T47D (cell line): ENCODE data around the gene TSHZ2.
"Not testable (repeated sequence)": the region's sequence is repeated elsewhere in the genome, so short reads cannot be mapped to it uniquely, and the experiment has no call there.

Experiments
- DNase-seq, 2 experiments: peaks; one replicate each; pipeline versions ENCODE4 v3.0.0 to v3.0.0-alpha.2; 2011 to 2012; ENCODE audit warnings: low read depth in 1 of 2, low spot score in 1 of 2
- JUND ChIP-seq: IDR thresholded peaks from 2 replicates; pipeline ENCODE4 v1.6.1; 2012; ENCODE audit warnings: low read depth
- in situ Hi-C: cut with HindIII; loops from 2 replicates; pipeline ENCODE4 v1.10.0; 2016; ENCODE audit warnings: low sequenced_read_pairs, low pct_unique_long_range_greater_than_20kb

TSHZ2 gene

GRCh38 chr20:53428588-53428987 is 456.4 kb downstream of the TSHZ2 start:
- no peak for TF ChIP-seq JUND
- in situ Hi-C loops, result no loop called here
- no peak for DNase-seq

DNA sequence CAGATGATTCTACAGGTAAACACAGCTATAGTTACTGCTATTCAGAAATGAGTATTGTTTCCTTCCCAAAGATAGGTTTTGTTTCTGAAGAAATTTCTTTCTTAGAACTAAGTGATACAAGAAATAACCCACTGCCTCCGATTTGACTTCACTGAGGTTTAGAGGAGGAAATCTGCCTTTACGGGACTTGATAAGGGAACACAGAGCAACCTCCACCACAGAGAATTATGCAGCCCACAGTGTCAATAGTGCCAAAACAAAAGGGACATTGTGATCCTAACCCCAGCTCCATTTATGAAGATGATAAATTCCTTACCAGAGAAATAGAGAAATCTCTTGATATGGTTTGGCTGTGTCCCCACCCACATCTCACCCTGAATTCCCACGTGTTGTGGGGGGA is 456.8 kb downstream of the TSHZ2 start:
- DNase-seq, result no peak
- TF ChIP-seq JUND, result no peak
- in situ Hi-C loops, result no loop called here

GRCh38 chr20:53434662-53435061 is 462.5 kb downstream of the TSHZ2 start:
- in situ Hi-C loops, result no loop called here
- TF ChIP-seq JUND, result no peak

DNA sequence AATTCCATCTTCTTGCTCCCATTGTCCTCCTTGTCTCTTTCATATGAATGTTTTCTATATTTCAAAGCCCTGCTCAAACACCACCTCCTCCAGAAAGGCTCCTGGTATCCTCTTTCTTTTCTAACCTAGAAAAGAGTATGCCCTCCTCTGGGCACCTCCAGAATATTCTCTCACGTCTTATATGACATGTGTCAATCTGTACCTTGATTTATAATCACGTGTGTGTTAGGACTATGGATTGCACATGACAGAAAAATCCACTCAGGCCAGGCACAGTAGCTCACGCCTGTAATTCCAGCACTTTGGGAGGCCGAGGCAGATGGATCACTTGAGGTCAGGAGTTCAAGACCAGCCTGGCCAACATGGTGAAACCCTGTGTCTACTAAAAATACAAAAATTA is 464.8 kb downstream of the TSHZ2 start:
- DNase-seq, in situ Hi-C loops: not testable (repeated sequence)

More at GRCh38 chr20:53434662-53435061, 462.5 kb downstream of the TSHZ2 start:
- no peak for DNase-seq

GRCh38 chr20:53438368-53438767 is 466.2 kb downstream of the TSHZ2 start:
- no peak for TF ChIP-seq JUND
- DNase-seq, result no peak
- in situ Hi-C loops, result no loop called here

GRCh38 chr20:53439046-53439445 is 466.9 kb downstream of the TSHZ2 start:
- TF ChIP-seq JUND, result no peak
- DNase-seq, result no peak
- in situ Hi-C loops, result no loop called here

- DNase-seq, result no peak
- in situ Hi-C loops, result no loop called here
- TF ChIP-seq JUND, result no peak
Measured at GRCh38 chr20:53439616-53440015, 467.5 kb downstream of the TSHZ2 start.

DNA sequence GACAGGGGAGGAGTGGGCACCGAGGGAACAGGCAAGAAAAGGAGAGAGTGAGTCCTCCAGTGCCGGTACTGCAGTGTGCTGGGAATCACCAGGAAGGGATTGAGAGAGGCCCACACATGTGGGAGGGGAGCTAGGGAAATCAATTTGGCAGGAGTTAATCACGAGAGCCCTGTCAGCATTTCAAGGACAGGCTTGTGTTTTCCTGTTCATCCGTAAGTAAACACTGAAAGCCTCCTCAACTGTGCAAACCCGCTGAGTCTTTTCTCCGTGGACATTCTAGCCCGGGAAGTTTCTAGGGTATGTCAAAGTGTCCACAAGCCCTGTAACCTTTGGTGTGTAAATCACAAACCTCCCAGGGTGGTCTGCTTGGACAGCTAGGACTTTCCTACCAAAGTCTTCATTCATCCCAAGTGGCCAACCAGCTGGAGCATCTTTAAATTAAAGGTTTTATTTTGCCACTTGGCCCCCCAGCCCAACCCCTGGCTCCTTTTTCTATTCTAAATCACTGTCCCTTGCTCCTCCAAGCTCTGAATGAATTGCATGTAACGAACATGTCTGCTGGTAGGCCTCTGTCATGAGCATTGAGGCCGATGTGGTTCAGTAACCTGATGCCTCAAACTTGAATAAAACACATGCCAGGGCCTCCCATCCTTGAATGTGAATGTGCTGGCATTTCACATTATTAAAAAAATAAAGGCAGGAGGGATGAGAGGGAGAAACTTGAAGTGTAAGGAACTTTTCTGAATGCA is 472.4 kb downstream of the TSHZ2 start:
- TF ChIP-seq JUND, result no peak
- in situ Hi-C loops, result no loop called here
- DNase-seq, result no peak

- in situ Hi-C loops, result no loop called here
- DNase-seq, result no peak
- no peak for TF ChIP-seq JUND
Measured at GRCh38 chr20:53445321-53445731, 473.2 kb downstream of the TSHZ2 start.

- in situ Hi-C loops, result no loop called here
- no peak for TF ChIP-seq JUND
- no peak for DNase-seq
Measured at GRCh38 chr20:53445932-53446331, 473.8 kb downstream of the TSHZ2 start.

GRCh38 chr20:53447316-53447715 is 475.2 kb downstream of the TSHZ2 start:
- no peak for DNase-seq
- TF ChIP-seq JUND, result no peak
- in situ Hi-C loops, result no loop called here

DNA sequence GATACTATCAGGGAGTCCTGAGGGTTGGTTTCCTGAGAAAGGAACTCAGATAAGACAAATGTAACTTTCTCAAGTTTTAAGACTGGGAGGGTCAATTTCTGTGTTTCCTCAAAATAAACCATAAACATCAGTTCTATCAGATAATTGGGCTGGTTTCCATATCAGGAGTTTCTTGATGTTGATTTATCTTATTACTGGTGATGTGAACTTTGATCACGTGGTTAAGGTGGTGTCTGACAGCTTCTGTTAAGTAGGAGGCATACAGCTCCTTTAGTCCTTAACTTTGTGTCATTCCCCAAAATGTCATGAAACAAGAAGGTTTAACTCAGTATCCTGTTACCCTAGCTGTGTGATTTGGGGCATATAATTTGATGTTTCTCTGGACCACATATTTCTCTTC is 476.3 kb downstream of the TSHZ2 start:
- no peak for DNase-seq
- no peak for TF ChIP-seq JUND
- in situ Hi-C loops, result no loop called here

DNA sequence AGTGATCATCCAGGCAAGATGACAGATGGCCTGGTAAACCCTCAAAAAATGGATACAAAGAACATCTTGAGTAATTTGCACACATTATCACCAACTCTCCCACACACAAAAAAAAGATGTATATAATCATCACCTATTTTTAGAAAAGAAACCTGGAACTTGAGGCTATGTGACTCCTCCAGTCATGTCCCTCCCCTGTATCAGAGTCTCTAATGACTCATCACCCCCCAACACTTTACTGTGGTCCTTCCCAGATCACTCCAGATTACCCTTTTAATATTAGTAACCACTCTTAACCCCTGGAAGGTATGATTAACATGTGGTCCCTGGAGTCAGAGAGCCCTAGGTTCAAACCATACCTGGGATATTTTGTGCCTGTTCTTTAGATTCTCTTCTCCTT is 476.7 kb downstream of the TSHZ2 start:
- no peak for DNase-seq
- TF ChIP-seq JUND, result no peak
- in situ Hi-C loops, result no loop called here

DNA sequence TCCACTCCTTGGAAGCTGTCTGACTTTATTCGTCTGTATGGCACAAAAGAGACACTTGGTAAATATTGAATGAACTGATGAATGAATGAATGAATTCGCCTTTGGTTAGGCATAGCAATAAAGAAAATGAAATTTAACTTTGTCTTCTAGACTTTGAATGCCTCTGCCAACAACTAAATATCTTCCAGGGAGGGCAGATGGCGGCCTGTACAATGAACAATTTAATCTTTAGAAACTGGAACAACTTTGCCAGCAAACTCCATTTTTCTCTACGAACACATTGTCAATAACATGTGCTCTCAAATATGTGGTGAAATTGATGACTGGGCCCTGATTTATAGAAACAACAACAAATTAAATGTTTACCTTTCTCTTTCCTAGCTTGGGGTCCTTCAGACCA is 480.9 kb downstream of the TSHZ2 start:
- in situ Hi-C loops, result no loop called here
- TF ChIP-seq JUND, result no peak
- DNase-seq, result no peak
